Esophagus squamous epithelium (tissue), 4 donors: ENCODE data around the gene SMARCA1.

Source experiments
- CTCF ChIP-seq, 6 experiments: fragments of 450-650 bp in 4 of 6; fragments of 200-600 bp in 2 of 6; sonication (generic) in 2 of 6; IDR thresholded peaks; one replicate each; pipeline ENCODE4 v1.5.1; 2016 to 2019; ENCODE audit warnings: antibody characterized with exemption in 6 of 6, mild to moderate bottlenecking in 4 of 6, moderate library complexity in 4 of 6
- POLR2A ChIP-seq, 4 donors: fragments of 450-650 bp; IDR thresholded peaks; one replicate each; pipeline ENCODE4 v1.6.1; 2017; ENCODE audit warnings: antibody characterized with exemption in 4 of 4, mild to moderate bottlenecking in 4 of 4, moderate library complexity in 3 of 4

DNA sequence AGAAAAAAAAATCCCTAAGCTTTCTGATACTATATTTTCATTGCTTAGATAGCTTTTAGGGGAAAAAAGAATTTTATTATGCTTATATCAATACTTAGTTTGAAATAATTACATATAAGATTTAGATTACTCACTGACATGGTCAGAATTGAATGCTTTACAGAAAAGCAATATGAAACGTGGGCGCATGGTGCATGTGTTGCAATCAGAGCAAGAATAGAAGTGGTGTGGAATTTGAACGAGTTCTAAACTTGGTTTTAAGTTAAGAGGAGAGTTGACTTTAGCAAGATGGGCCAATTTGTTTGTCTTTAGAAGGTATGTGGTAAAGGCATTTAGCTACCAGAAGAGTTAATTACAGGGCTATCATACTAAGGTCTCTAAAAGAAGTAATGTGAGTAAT, 38.2 kb upstream of the SMARCA1 start:
- TF ChIP-seq CTCF (IDR thresholded peaks at IDR 0.05) (no peak), POLR2A (IDR thresholded peaks at IDR 0.05) (no peak)
